ENCODE measurements around the gene DIP2C. TPM values are rescaled to one million over a fixed set of nuclear protein-coding genes. Genes with fewer than 3 reads are reported as not detected.
A peak's percentile ranks its signal among the peaks of the same experiment; 100 is the strongest.

Gene DIP2C
- total RNA-seq, 1 donor from 2014 or later = 52.6 TPM

GRCh38 chr10:631266-631665, 58.2 kb downstream of the DIP2C start:
- peaks cover 8% of the 10 kb centered on the region for H3K27me3 Mint-ChIP-seq (ENCODE audit: unreplicated experiment)
- H3K9me3 Mint-ChIP-seq (ENCODE audit: unreplicated experiment) = peaks cover 9% of the 10 kb centered on the region
- TF ChIP-seq, protein P1, sequence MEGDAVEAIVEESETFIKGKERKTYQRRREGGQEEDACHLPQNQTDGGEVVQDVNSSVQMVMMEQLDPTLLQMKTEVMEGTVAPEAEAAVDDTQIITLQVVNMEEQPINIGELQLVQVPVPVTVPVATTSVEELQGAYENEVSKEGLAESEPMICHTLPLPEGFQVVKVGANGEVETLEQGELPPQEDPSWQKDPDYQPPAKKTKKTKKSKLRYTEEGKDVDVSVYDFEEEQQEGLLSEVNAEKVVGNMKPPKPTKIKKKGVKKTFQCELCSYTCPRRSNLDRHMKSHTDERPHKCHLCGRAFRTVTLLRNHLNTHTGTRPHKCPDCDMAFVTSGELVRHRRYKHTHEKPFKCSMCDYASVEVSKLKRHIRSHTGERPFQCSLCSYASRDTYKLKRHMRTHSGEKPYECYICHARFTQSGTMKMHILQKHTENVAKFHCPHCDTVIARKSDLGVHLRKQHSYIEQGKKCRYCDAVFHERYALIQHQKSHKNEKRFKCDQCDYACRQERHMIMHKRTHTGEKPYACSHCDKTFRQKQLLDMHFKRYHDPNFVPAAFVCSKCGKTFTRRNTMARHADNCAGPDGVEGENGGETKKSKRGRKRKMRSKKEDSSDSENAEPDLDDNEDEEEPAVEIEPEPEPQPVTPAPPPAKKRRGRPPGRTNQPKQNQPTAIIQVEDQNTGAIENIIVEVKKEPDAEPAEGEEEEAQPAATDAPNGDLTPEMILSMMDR (IDR thresholded peaks at IDR 0.05; ENCODE audit: partially characterized antibody, unreplicated experiment) = no peak
- no peak overlapping the region for H3K27ac Mint-ChIP-seq (ENCODE audit: unreplicated experiment)
- H3K4me1 Mint-ChIP-seq (ENCODE audit: low read depth, unreplicated experiment) = peaks cover 41% of the 10 kb centered on the region
- H3K4me3 Mint-ChIP-seq (ENCODE audit: unreplicated experiment) = peak overlapping the region; percentile 59
- DNase-seq = no peak
- H3K36me3 Mint-ChIP-seq (ENCODE audit: unreplicated experiment) = no peaks in the 10 kb centered on the region

DNA sequence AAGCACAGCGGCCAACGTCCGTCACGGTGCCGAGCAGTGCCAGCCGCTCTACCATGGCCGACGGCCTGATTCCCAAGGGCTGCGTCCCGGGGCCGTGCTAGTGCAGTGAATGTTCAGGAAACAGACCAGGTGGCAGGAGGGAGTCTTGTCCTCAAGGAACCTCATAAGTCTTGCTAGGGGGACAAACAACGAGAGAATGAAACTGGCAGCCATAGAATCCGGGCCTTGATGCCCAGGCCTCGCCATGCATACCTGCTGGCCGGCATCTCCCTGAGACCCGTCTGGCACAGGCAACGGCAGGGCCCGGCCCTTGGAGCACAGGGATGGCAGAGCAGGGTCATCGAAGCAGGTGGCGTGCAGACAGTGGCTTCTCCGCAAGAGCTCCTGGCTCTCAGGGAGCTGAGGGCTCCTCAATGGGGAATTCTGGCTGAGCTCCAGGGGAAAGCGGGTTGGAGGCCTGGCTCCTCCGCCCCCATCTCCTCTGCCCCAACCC, 58.8 kb downstream of the DIP2C start:
- H3K36me3 Mint-ChIP-seq (ENCODE audit: unreplicated experiment) = no peaks in the 10 kb centered on the region
- DNase-seq = no peak
- H3K4me1 Mint-ChIP-seq (ENCODE audit: low read depth, unreplicated experiment) = peaks cover 42% of the 10 kb centered on the region
- peak overlapping the region; percentile 52 for H3K27ac Mint-ChIP-seq (ENCODE audit: unreplicated experiment)
- H3K27me3 Mint-ChIP-seq (ENCODE audit: unreplicated experiment) = peaks cover 12% of the 10 kb centered on the region
- TF ChIP-seq, protein P1 (IDR thresholded peaks at IDR 0.05; ENCODE audit: partially characterized antibody, unreplicated experiment) = no peak
- peaks cover 5% of the 10 kb centered on the region for H3K9me3 Mint-ChIP-seq (ENCODE audit: unreplicated experiment)
- H3K4me3 Mint-ChIP-seq (ENCODE audit: unreplicated experiment) = no peak overlapping the region

DNA sequence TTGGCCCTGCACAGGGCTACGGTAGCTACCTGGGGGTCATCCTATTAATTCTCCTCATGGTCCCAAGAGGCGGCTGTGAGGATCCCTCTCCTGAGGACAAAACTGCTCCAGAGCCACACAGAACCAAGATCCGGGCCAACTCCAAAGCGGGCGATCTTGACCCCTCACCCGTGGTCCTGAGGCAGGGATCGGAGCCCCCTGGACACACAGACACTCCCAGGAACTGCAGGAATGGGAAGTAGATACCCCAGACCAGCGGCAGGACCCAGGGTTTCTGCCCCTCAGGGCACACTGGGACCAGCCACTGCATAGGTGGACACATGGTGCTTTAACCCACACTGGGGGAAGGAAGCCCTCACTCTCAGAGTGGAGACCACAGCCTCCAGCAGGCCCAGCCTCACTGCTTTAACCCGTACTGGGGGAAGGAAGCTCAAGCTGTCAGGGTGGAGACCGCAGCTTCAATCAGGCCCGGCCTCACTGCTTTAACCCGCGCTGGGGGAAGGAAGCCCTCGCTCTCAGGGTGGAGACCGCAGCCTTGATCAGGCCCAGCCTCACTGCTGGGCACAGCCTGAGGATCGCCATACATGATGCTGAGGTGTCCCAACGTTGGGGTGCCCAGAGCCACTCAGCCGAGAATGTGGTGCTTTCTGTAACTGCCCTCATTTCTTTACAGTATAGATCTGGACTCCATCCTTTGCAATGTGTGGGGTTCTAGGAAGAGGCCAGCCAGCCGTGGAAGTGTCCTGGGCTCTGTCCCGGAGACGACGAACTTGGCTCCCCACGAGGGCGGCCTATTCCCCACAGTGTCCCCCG, 60.1 kb downstream of the DIP2C start:
- Mint-ChIP-seq H3K9me3 (ENCODE audit: unreplicated experiment) (peaks cover 9% of the 10 kb centered on the region), H3K27ac (ENCODE audit: unreplicated experiment) (no peak overlapping the region), H3K36me3 (ENCODE audit: unreplicated experiment) (no peaks in the 10 kb centered on the region)

DNA sequence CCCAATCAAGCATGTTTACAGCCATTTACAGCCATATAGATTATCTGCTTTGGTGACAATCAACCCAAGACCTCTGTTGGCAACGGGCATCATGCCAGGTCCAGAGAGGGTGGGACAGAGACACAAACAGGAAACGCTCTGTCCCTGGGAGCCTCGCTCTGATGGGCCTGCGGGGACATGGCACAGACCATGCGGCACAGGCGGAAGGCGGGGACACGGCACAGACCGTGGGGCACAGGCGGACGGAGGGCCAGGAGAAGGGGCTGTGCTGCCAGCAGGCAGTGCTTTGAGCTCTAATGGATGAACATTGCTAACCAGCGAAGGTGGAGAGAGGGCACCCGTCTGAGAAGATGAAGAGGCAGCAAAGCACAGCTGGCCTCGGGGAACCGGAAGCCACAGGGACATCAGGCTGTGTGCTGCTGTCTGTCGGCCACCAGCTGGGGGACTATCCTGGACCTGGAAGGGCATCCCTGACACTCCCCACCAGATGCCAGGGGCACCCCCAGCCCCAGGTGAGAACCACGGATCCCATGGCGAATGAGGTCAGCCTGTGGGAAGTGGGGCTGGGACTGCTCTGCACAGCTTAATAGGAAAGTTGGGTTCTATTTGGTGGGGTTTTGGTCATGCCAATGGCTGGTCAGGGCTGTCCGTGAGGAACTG, 61.0 kb downstream of the DIP2C start:
- H3K27ac Mint-ChIP-seq (ENCODE audit: unreplicated experiment) = no peak overlapping the region
- peaks cover 50% of the 10 kb centered on the region for H3K4me1 Mint-ChIP-seq (ENCODE audit: low read depth, unreplicated experiment)
- H3K36me3 Mint-ChIP-seq (ENCODE audit: unreplicated experiment) = no peaks in the 10 kb centered on the region

More for the DNA sequence above, 60.1 kb downstream of the DIP2C start:
- peaks cover 10% of the 10 kb centered on the region for H3K27me3 Mint-ChIP-seq (ENCODE audit: unreplicated experiment)
- TF ChIP-seq, protein P1 (IDR thresholded peaks at IDR 0.05; ENCODE audit: partially characterized antibody, unreplicated experiment) = no peak
- peak overlapping the region; percentile 63 for H3K4me3 Mint-ChIP-seq (ENCODE audit: unreplicated experiment)
- H3K4me1 Mint-ChIP-seq (ENCODE audit: low read depth, unreplicated experiment) = peaks cover 47% of the 10 kb centered on the region
- no peak for DNase-seq

More for the DNA sequence above, 61.0 kb downstream of the DIP2C start:
- peaks cover 12% of the 10 kb centered on the region for H3K27me3 Mint-ChIP-seq (ENCODE audit: unreplicated experiment)
- H3K9me3 Mint-ChIP-seq (ENCODE audit: unreplicated experiment) = peaks cover 7% of the 10 kb centered on the region
- peak overlapping the region; percentile 63 for H3K4me3 Mint-ChIP-seq (ENCODE audit: unreplicated experiment)
- TF ChIP-seq, protein P1 (IDR thresholded peaks at IDR 0.05; ENCODE audit: partially characterized antibody, unreplicated experiment) = no peak
- peak; percentile 10 for DNase-seq

Data from glutamatergic neuron (in vitro differentiated cells).